ENCODE data around the gene CPTP.

- TF ChIP-seq CTCF (IDR thresholded peaks at IDR 0.05; ENCODE audit: low read depth, low read length, missing input control), result no peak
- no peak for TF ChIP-seq JUND (IDR thresholded peaks at IDR 0.05)
- TF ChIP-seq MAX (IDR thresholded peaks at IDR 0.05), result no peak
- no peak for TF ChIP-seq REST (IDR thresholded peaks at IDR 0.05)
Observed at GRCh38 chr1:1340185-1340584, 15.6 kb downstream of the CPTP start.
